K562 (cell line): Measurements from ENCODE around the gene TBL2. TPM values are rescaled to one million over a fixed set of nuclear protein-coding genes. Genes with fewer than 3 reads are reported as not detected.

Source experiments
- ARID4B ChIP-seq: sonication (generic); formaldehyde crosslinking; IDR thresholded peaks from 2 replicates; pipeline ENCODE4 v1.8.0; 2022; ENCODE audit warnings: mild to moderate bottlenecking, missing genetic modification reagents
- BCL6 ChIP-seq: fragments of 250-450 bp; sonication (Bioruptor Pico); IDR thresholded peaks from 2 replicates; pipeline ENCODE4 v1.4.0; 2020
- CBX5 ChIP-seq: IDR thresholded peaks from 2 replicates; pipeline ENCODE4 v1.6.1; 2014; ENCODE audit warnings: low read depth, borderline replicate concordance
- CHD2 ChIP-seq: IDR thresholded peaks from 2 replicates; pipeline ENCODE4 v1.6.1; 2011; ENCODE audit warnings: low read depth, low read length
- DLX4 ChIP-seq: fragments of 250-450 bp; sonication (Bioruptor Pico); IDR thresholded peaks from 2 replicates; pipeline ENCODE4 v1.6.1; 2021; ENCODE audit warnings: mild to moderate bottlenecking
- FOXA3 ChIP-seq, 2 experiments: fragments of 450-650 bp in 1 of 2; sonication (generic) in 1 of 2; formaldehyde crosslinking; IDR thresholded peaks in 1 of 2; conservative IDR thresholded peaks in 1 of 2; 2 replicates each; pipeline versions ENCODE4 v1.4.0 to v1.8.0; 2020 to 2022; ENCODE audit warnings: mild to moderate bottlenecking in 2 of 2, missing genetic modification reagents in 1 of 2
- FOXP1 ChIP-seq: sonication (generic); formaldehyde crosslinking; IDR thresholded peaks from 2 replicates; pipeline ENCODE4 v1.8.0; 2022; ENCODE audit warnings: mild to moderate bottlenecking, missing genetic modification reagents
- GATAD2B ChIP-seq: fragments of 450-650 bp; IDR thresholded peaks from 2 replicates; pipeline ENCODE4 v1.6.1; 2017; ENCODE audit warnings: mild to moderate bottlenecking, borderline replicate concordance
- HINFP ChIP-seq: fragments of 450-650 bp; conservative IDR thresholded peaks from 2 replicates; pipeline ENCODE4 v1.6.1; 2016; ENCODE audit warnings: missing genetic modification characterization, low read depth, mild to moderate bottlenecking, control low read depth, missing compliant biosample characterization
- KDM4B ChIP-seq, 2 experiments: fragments of 450-650 bp in 1 of 2; sonication (generic) in 1 of 2; IDR thresholded peaks; 2 replicates each; pipeline ENCODE4 v1.6.1; 2016 to 2017; ENCODE audit warnings: borderline replicate concordance in 2 of 2, antibody characterized with exemption in 1 of 2, low read depth in 1 of 2, mild to moderate bottlenecking in 1 of 2
- PML ChIP-seq: IDR thresholded peaks from 2 replicates; pipeline ENCODE4 v1.6.1; 2012; ENCODE audit warnings: low read length, inconsistent platforms
- RB1 ChIP-seq: fragments of 450-650 bp; IDR thresholded peaks from 2 replicates; pipeline ENCODE4 v1.6.1; 2017; ENCODE audit warnings: low read depth, mild to moderate bottlenecking
- SFPQ ChIP-seq: fragments of 200-400 bp; formaldehyde crosslinking; IDR thresholded peaks from 2 replicates; pipeline ENCODE4 v1.6.1; 2017; ENCODE audit warnings: mild to moderate bottlenecking, low read depth, low read length, moderate library complexity
- SMAD3 ChIP-seq: fragments of 450-650 bp; formaldehyde crosslinking; conservative IDR thresholded peaks from 2 replicates; pipeline ENCODE4 v1.4.0; 2020; ENCODE audit warnings: mild to moderate bottlenecking
- SRF ChIP-seq, 2 experiments: fragments of 250-450, 450-650 bp in 1 of 2; sonication (Bioruptor Pico) in 1 of 2; sonication (generic) in 1 of 2; formaldehyde crosslinking; IDR thresholded peaks; 2 replicates each; pipeline versions ENCODE4 v1.5.0 to v1.5.1; 2020 to 2022; ENCODE audit warnings: mild to moderate bottlenecking in 1 of 2, missing genetic modification reagents in 1 of 2
- SRSF9 ChIP-seq: fragments of 200-400 bp; formaldehyde crosslinking; IDR thresholded peaks from 2 replicates; pipeline ENCODE4 v1.6.1; 2017; ENCODE audit warnings: low read depth, low read length, borderline replicate concordance
- ZC3H8 ChIP-seq: fragments of 450-650 bp; IDR thresholded peaks from 2 replicates; pipeline ENCODE4 v1.6.1; 2017
- ZNF23 ChIP-seq: fragments of 250-450 bp; sonication (Bioruptor Pico); IDR thresholded peaks from 2 replicates; pipeline ENCODE4 v1.4.0; 2020; ENCODE audit warnings: mild to moderate bottlenecking
- ZNF274 ChIP-seq: IDR thresholded peaks from 2 replicates; pipeline ENCODE4 v1.6.1; 2011; ENCODE audit warnings: low read depth, mild to moderate bottlenecking, low read length, moderate library complexity, borderline replicate concordance
- ZNF77 ChIP-seq: fragments of 250-450 bp; sonication (Bioruptor Pico); IDR thresholded peaks from 2 replicates; pipeline ENCODE4 v1.5.0; 2020
- polyA plus RNA-seq, 8 experiments: library from polyadenylated mRNA; depleted of rRNA in 4 of 8; stranded (reverse) in 5 of 8; unstranded in 3 of 8; fragments of >200 nt; fragmentation: Nextera tagmentation in 2 of 8; fragmentation: Illumina TruSeq in 1 of 8; extraction: Ambion mirVana in 2 of 8; extraction: Trizol in 1 of 8; gene quantifications; 2 replicates each; pipeline versions ENCODE4 v1.2.1 to v1.2.3, GENCODE V29; 2011 to 2014; ENCODE audit warnings: inconsistent platforms in 1 of 8, missing spikeins in 1 of 8
- total RNA-seq, 7 experiments: library from RNA; depleted of rRNA in 6 of 7; stranded (reverse); fragments of >200 nt in 6 of 7; fragmentation: Illumina TruSeq in 2 of 7; extraction: Trizol in 2 of 7; gene quantifications; 2 replicates each; pipeline versions ENCODE4 v1.2.1 to v1.2.3, GENCODE V29; 2011 to 2021; ENCODE audit warnings: low replicate concordance in 1 of 7

The TBL2 gene
- total and polyA plus RNA-seq, 9 of the 15 experiments (the other 6 are each of a cell fraction or from before 2014, with no cell fraction given), result 2.5 to 123 (median 49.2) TPM

- TF ChIP-seq CHD2 (no peak), HINFP (tag) (no peak), ZNF23 (CRISPR knock-in tag) (no peak), KDM4B (IDR thresholded peaks at IDR 0.05; ENCODE audit: borderline replicate concordance in 2 of 2, low read depth in 1 of 2) (no peak), ARID4B (CRISPR knock-in tag) (no peak), FOXA3 (CRISPR knock-in tag; conservative IDR thresholded peaks at IDR 0.05 in 1 of 2, IDR thresholded peaks at IDR 0.05 in 1 of 2) (0 out of 4 replicates have a peak, but pooled peaks of 1 of the 2 experiments have one; percentile 8), CBX5 (no peak), FOXP1 (CRISPR knock-in tag) (no peak), GATAD2B (peak; percentile 45; the same call in 1 of the 2 replicates), SFPQ (no peak), ZC3H8 (no peak), ZNF77 (CRISPR knock-in tag) (no peak), SRSF9 (no peak), DLX4 (CRISPR knock-in tag) (no peak), RB1 (peak; percentile 86), SMAD3 (CRISPR knock-in tag) (no peak; the same call in 1 of the 2 replicates), SRF (CRISPR knock-in tag; IDR thresholded peaks at IDR 0.05) (no peak), ZNF274 (no peak), PML (peak; percentile 89), BCL6 (no peak)
Observed at GRCh38 chr7:73578342-73579128, at the start of gene TBL2 (continued).
